K562 (cell line): ENCODE results near the gene TTL. TPM values are rescaled to one million over a fixed set of nuclear protein-coding genes. Genes with fewer than 3 reads are reported as not detected.

Source experiments
- CBX2 ChIP-seq: fragments of 200-600 bp; sonication (generic); IDR thresholded peaks from one replicate; pipeline ENCODE4 v1.6.1; 2012; ENCODE audit warnings: mild to moderate bottlenecking, low read length, inconsistent platforms; ENCODE audit not compliant: insufficient read depth, poor library complexity, severe bottlenecking
- CEBPG ChIP-seq, 3 experiments: fragments of 200-800 bp in 1 of 3; sonication (Bioruptor generic) in 1 of 3; sonication (generic) in 1 of 3; formaldehyde crosslinking in 1 of 3; IDR thresholded peaks in 2 of 3; conservative IDR thresholded peaks in 1 of 3; 2 replicates each; pipeline versions ENCODE4 v1.6.1 to v1.8.0; 2016 to 2022; ENCODE audit warnings: missing compliant biosample characterization in 2 of 3, missing genetic modification characterization in 2 of 3, mild to moderate bottlenecking in 1 of 3, missing genetic modification reagents in 1 of 3
- CREBBP ChIP-seq: IDR thresholded peaks from one replicate; pipeline ENCODE4 v1.6.1; 2012; ENCODE audit warnings: low read depth, mild to moderate bottlenecking, control low read depth, inconsistent platforms, low read length
- ELF4 ChIP-seq: fragments of 450-650 bp; formaldehyde crosslinking; IDR thresholded peaks from 2 replicates; pipeline ENCODE4 v1.4.0; 2022; ENCODE audit warnings: missing genetic modification characterization
- GTF2A2 ChIP-seq: IDR thresholded peaks from 2 replicates; pipeline ENCODE4 v1.6.1; 2016; ENCODE audit warnings: mild to moderate bottlenecking, missing genetic modification characterization, missing compliant biosample characterization
- L3MBTL2 ChIP-seq: fragments of 450-650 bp; IDR thresholded peaks from 2 replicates; pipeline ENCODE4 v1.6.1; 2016; ENCODE audit warnings: mild to moderate bottlenecking, moderate library complexity
- MBD2 ChIP-seq: sonication (generic); IDR thresholded peaks from 2 replicates; pipeline ENCODE4 v1.6.1; 2016; ENCODE audit warnings: low read depth, borderline replicate concordance
- MYC ChIP-seq, 2 experiments: fragments of 250-450 bp in 1 of 2; sonication (Bioruptor Pico) in 1 of 2; IDR thresholded peaks; 2 replicates each; pipeline versions ENCODE4 v1.5.1 to v1.6.1; 2012 to 2021; ENCODE audit warnings: low read depth in 2 of 2, borderline replicate concordance in 1 of 2, improper control_type of control experiment in 1 of 2, low read length in 1 of 2, mild to moderate bottlenecking in 1 of 2, moderate library complexity in 1 of 2
- PTTG1 ChIP-seq: fragments of 450-650 bp; IDR thresholded peaks from 2 replicates; pipeline ENCODE4 v1.6.1; 2016; ENCODE audit warnings: low read depth, mild to moderate bottlenecking, missing genetic modification characterization, missing compliant biosample characterization
- RFX7 ChIP-seq: fragments of 250-450 bp; sonication (Bioruptor Pico); IDR thresholded peaks from 2 replicates; pipeline ENCODE4 v1.5.1; 2021; ENCODE audit warnings: mild to moderate bottlenecking
- RHOXF2B ChIP-seq: fragments of 250-450 bp; sonication (Bioruptor Pico); conservative IDR thresholded peaks from 2 replicates; pipeline ENCODE4 v1.5.1; 2021
- SIN3B ChIP-seq: fragments of 450-650 bp; IDR thresholded peaks from 2 replicates; pipeline ENCODE4 v1.6.1; 2017; ENCODE audit warnings: low read depth, mild to moderate bottlenecking, moderate library complexity
- SRSF9 ChIP-seq: fragments of 200-400 bp; formaldehyde crosslinking; IDR thresholded peaks from 2 replicates; pipeline ENCODE4 v1.6.1; 2017; ENCODE audit warnings: low read depth, low read length, borderline replicate concordance
- TARDBP ChIP-seq: fragments of 450-650 bp; IDR thresholded peaks from 2 replicates; pipeline ENCODE4 v1.6.1; 2016
- ZNF408 ChIP-seq: fragments of 250-450 bp; sonication (Bioruptor Pico); IDR thresholded peaks from 2 replicates; pipeline ENCODE4 v1.4.0; 2020; ENCODE audit warnings: low read depth, mild to moderate bottlenecking, moderate library complexity
- ZNF707 ChIP-seq: fragments of 250-450 bp; sonication (Bioruptor Pico); conservative IDR thresholded peaks from 2 replicates; pipeline ENCODE4 v1.8.0; 2022; ENCODE audit warnings: inconsistent platforms, mild to moderate bottlenecking, moderate library complexity
- ZNF778 ChIP-seq: fragments of 450-650 bp; formaldehyde crosslinking; IDR thresholded peaks from 2 replicates; pipeline ENCODE4 v1.4.0; 2020; ENCODE audit warnings: mild to moderate bottlenecking, moderate library complexity
- ZZZ3 ChIP-seq: fragments of 450-650 bp; IDR thresholded peaks from 2 replicates; pipeline ENCODE4 v1.6.1; 2016; ENCODE audit warnings: antibody characterized with exemption, mild to moderate bottlenecking, moderate library complexity
- polyA plus RNA-seq, 8 experiments: library from polyadenylated mRNA; depleted of rRNA in 4 of 8; stranded (reverse) in 5 of 8; unstranded in 3 of 8; fragments of >200 nt; fragmentation: Nextera tagmentation in 2 of 8; fragmentation: Illumina TruSeq in 1 of 8; extraction: Ambion mirVana in 2 of 8; extraction: Trizol in 1 of 8; gene quantifications; 2 replicates each; pipeline versions ENCODE4 v1.2.1 to v1.2.3, GENCODE V29; 2011 to 2014; ENCODE audit warnings: inconsistent platforms in 1 of 8, missing spikeins in 1 of 8
- total RNA-seq, 7 experiments: library from RNA; depleted of rRNA in 6 of 7; stranded (reverse); fragments of >200 nt in 6 of 7; fragmentation: Illumina TruSeq in 2 of 7; extraction: Trizol in 2 of 7; gene quantifications; 2 replicates each; pipeline versions ENCODE4 v1.2.1 to v1.2.3, GENCODE V29; 2011 to 2021; ENCODE audit warnings: low replicate concordance in 1 of 7
- TF ChIP-seq, protein P1 (sequence below): sonication (generic); formaldehyde crosslinking; IDR thresholded peaks from 2 replicates; pipeline ENCODE4 v1.9.0; 2022; ENCODE audit warnings: mild to moderate bottlenecking, missing genetic modification reagents
- TF ChIP-seq, protein P2 (sequence below), 3 experiments: IDR thresholded peaks in 2 of 3; conservative IDR thresholded peaks in 1 of 3; 2 replicates each; pipeline ENCODE4 v1.5.1; 2011 to 2012; ENCODE audit warnings: low read length in 3 of 3, mild to moderate bottlenecking in 3 of 3, control low read depth in 2 of 3, improper control_type of control experiment in 1 of 3, inconsistent platforms in 1 of 3, low read depth in 1 of 3, mixed read lengths in 1 of 3, moderate library complexity in 1 of 3; ENCODE audit not compliant: insufficient read depth in 2 of 3
- TF ChIP-seq, protein P3 (sequence below): fragments of 450-650 bp; IDR thresholded peaks from 2 replicates; pipeline ENCODE4 v1.7.0; 2016; ENCODE audit warnings: borderline replicate concordance
- TF ChIP-seq, protein P4 (sequence below): fragments of 450-650 bp; IDR thresholded peaks from 2 replicates; pipeline ENCODE4 v1.6.1; 2016; ENCODE audit warnings: missing biosample characterization, missing genetic modification characterization

TTL gene
- total and polyA plus RNA-seq, 9 of the 15 experiments (the other 6 are each of a cell fraction or from before 2014, with no cell fraction given) = 9.4 to 54.4 (median 34.9) TPM

DNA sequence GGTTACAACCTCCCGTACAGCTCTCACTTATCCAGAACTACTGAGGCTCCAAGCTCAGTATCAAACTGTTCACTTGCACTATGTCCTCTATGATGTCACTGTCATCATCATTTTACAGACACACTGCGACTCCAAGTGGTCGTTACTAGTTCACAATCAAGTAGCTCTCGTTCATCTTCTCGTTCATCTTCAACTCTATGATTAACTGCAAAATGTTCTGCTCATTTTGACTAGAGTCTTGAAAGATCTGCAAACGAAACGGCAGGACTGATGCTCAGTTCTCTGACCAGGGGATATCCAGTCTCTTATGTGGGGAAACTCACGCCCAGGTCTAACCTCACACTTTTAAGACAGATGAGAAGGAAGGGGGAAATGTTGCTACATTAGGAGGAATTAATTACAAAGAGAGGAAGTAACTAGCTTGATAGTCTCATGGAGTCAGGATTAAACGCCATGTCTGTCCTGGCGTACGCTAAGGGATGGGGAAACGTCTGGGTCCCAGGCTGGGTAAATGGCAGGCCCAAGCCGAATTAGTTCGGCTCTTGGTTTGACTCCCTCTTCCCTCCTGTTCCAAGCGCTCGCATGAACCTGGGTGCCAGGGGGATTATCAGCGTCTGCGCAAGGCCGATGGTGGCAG, 101.7 kb downstream of the TTL start (continued):
- TF ChIP-seq GTF2A2 (tag) (0 out of 2 replicates have a peak, but pooled peaks have one; percentile 20), PTTG1 (no peak), CBX2 (no peak), MBD2 (no peak), CREBBP (no peak), L3MBTL2 (no peak), RFX7 (CRISPR knock-in tag) (no peak), ZNF408 (CRISPR knock-in tag) (no peak), SIN3B (no peak), CEBPG (CRISPR knock-in tag; IDR thresholded peaks at IDR 0.05) (no peak), CEBPG (tag; conservative IDR thresholded peaks at IDR 0.05 in 1 of 2, IDR thresholded peaks at IDR 0.05 in 1 of 2) (no peak), RHOXF2B (CRISPR knock-in tag) (no peak), SRSF9 (no peak), TARDBP (no peak), MYC (IDR thresholded peaks at IDR 0.05; ENCODE audit: low read depth, low read length) (no peak), MYC (CRISPR knock-in tag; IDR thresholded peaks at IDR 0.05; ENCODE audit: borderline replicate concordance, low read depth) (no peak), ELF4 (no peak), ZNF778 (CRISPR knock-in tag) (no peak), ZNF707 (CRISPR knock-in tag) (no peak), ZZZ3 (no peak)
- TF ChIP-seq, protein P1, sequence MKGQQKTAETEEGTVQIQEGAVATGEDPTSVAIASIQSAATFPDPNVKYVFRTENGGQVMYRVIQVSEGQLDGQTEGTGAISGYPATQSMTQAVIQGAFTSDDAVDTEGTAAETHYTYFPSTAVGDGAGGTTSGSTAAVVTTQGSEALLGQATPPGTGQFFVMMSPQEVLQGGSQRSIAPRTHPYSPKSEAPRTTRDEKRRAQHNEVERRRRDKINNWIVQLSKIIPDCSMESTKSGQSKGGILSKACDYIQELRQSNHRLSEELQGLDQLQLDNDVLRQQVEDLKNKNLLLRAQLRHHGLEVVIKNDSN (CRISPR knock-in tag) = no peak
- TF ChIP-seq, protein P2, sequence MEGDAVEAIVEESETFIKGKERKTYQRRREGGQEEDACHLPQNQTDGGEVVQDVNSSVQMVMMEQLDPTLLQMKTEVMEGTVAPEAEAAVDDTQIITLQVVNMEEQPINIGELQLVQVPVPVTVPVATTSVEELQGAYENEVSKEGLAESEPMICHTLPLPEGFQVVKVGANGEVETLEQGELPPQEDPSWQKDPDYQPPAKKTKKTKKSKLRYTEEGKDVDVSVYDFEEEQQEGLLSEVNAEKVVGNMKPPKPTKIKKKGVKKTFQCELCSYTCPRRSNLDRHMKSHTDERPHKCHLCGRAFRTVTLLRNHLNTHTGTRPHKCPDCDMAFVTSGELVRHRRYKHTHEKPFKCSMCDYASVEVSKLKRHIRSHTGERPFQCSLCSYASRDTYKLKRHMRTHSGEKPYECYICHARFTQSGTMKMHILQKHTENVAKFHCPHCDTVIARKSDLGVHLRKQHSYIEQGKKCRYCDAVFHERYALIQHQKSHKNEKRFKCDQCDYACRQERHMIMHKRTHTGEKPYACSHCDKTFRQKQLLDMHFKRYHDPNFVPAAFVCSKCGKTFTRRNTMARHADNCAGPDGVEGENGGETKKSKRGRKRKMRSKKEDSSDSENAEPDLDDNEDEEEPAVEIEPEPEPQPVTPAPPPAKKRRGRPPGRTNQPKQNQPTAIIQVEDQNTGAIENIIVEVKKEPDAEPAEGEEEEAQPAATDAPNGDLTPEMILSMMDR (IDR thresholded peaks at IDR 0.05 in 2 of 3, conservative IDR thresholded peaks at IDR 0.05 in 1 of 3; ENCODE audit: insufficient read depth in 2 of 3, low read depth in 1 of 3, low read length in 3 of 3) = peak; percentile 49 to 63 (median 63)
- TF ChIP-seq, protein P3, sequence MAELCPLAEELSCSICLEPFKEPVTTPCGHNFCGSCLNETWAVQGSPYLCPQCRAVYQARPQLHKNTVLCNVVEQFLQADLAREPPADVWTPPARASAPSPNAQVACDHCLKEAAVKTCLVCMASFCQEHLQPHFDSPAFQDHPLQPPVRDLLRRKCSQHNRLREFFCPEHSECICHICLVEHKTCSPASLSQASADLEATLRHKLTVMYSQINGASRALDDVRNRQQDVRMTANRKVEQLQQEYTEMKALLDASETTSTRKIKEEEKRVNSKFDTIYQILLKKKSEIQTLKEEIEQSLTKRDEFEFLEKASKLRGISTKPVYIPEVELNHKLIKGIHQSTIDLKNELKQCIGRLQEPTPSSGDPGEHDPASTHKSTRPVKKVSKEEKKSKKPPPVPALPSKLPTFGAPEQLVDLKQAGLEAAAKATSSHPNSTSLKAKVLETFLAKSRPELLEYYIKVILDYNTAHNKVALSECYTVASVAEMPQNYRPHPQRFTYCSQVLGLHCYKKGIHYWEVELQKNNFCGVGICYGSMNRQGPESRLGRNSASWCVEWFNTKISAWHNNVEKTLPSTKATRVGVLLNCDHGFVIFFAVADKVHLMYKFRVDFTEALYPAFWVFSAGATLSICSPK = no peak
- TF ChIP-seq, protein P4, sequence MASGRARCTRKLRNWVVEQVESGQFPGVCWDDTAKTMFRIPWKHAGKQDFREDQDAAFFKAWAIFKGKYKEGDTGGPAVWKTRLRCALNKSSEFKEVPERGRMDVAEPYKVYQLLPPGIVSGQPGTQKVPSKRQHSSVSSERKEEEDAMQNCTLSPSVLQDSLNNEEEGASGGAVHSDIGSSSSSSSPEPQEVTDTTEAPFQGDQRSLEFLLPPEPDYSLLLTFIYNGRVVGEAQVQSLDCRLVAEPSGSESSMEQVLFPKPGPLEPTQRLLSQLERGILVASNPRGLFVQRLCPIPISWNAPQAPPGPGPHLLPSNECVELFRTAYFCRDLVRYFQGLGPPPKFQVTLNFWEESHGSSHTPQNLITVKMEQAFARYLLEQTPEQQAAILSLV (tag) = no peak
